Mesodermal cell (in vitro differentiated cells): ENCODE data around the gene ACSM2A.
"Not testable (repeated sequence)": the region's sequence is repeated elsewhere in the genome, so short reads cannot be mapped to it uniquely, and the experiment has no call there.

Experiments
- H3K27ac ChIP-seq: 2 replicates; pipeline ENCODE4 v1.7.0; 2013; ENCODE audit warnings: mild to moderate bottlenecking, low read depth, low read length, moderate library complexity; ENCODE audit not compliant: severe bottlenecking
- H3K36me3 ChIP-seq: 2 replicates; pipeline ENCODE4 v1.7.1; 2013; ENCODE audit warnings: mild to moderate bottlenecking, low read length, moderate library complexity; ENCODE audit not compliant: control insufficient read depth, insufficient read depth
- H3K4me1 ChIP-seq: one replicate; pipeline ENCODE4 v1.7.1; 2013; ENCODE audit warnings: mild to moderate bottlenecking, low read length; ENCODE audit not compliant: insufficient read depth, control insufficient read depth, poor library complexity, severe bottlenecking
- H3K4me3 ChIP-seq: 2 replicates; pipeline ENCODE4 v1.7.0; 2013; ENCODE audit warnings: low read length, control low read depth, mild to moderate bottlenecking; ENCODE audit not compliant: insufficient read depth, poor library complexity, severe bottlenecking; ENCODE audit errors: extremely low read depth
- H3K9me3 ChIP-seq: 2 replicates; pipeline ENCODE4 v1.7.1; 2013; ENCODE audit warnings: mild to moderate bottlenecking, low read length, moderate library complexity; ENCODE audit not compliant: control insufficient read depth
- WGBS, 2 experiments: methylation state at CpG; one replicate each; pipeline ENCODE4 v1.1.5; 2013; ENCODE audit warnings: missing lambda C conversion rate in 2 of 2; ENCODE audit not compliant: insufficient coverage in 2 of 2; 5-methylcytosine and 5-hydroxymethylcytosine counted together

The ACSM2A gene

DNA sequence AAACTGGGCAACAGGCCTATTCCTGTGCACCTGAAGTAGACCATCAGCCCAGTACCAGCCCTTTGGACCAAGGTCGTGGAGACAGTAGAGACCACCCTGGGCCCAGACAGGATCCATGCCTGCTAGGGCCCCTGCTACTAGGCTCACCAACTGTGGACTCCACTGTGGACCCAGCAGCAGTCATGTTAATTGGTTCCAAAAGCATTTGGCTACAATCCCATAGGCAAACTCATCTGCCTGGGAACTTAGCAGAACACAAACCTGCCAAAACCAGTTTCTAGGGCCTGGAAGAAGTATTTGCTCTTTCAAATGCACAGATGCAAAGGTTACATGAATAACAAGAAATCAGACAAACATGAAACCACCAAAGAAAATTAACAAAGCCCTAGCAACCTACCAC is 53.1 kb downstream of the ACSM2A start:
- Histone ChIP-seq H3K36me3 (no peaks in the 10 kb centered on the region), H3K4me3 (no peak overlapping the region), H3K27ac (no peak overlapping the region), H3K4me1 (no peaks in the 10 kb centered on the region), H3K9me3 (peaks cover 9% of the 10 kb centered on the region)
- 55 to 82% methylated on average over 1 of the region's 1 CpG for WGBS, 2 experiments

DNA sequence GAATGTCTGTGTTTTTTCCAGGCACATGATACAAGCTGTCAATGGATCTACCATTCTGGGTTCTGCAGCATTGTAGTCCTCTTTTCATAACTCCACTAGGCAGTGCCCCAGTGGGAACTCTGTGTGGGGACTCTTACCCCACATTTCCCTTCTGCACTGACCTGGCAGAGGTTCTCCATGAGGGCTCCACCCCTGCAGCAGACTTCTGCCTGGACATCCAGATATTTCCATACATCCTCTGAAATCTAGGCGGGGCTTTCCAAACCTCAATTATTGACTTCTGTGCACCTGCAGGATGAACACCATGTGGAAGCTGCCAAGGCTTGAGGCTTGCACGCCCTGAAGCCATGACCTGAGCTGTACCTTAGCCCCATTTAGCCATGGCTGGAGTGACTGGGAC is 56.0 kb downstream of the ACSM2A start:
- peaks cover 17% of the 10 kb centered on the region for H3K9me3 ChIP-seq
- H3K36me3 ChIP-seq: no peaks in the 10 kb centered on the region
- H3K27ac ChIP-seq: no peak overlapping the region
- no peaks in the 10 kb centered on the region for H3K4me1 ChIP-seq
- 53 to 72% methylated on average over 2 of the region's 2 CpGs for WGBS, 2 experiments
- H3K4me3 ChIP-seq: no peak overlapping the region

DNA sequence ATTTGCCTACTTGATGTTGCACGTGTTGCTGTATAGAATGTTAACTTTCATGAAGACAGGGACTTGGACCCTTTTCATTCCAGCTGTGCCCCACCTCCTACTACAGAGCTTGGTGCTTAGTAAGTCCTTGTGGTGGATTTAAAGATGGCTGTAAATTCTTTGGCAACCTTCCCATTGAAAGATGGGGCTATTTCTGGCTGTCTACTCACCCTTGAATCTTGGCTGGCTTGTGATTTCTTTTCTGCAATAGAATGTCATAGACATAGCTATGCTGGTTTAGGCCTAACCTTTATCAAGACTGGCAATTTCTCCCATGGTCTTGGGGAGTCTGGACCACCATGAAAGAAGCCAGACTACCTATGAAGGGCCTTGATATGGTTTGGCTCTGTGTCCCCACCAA is 59.0 kb downstream of the ACSM2A start:
- H3K4me3 ChIP-seq: no peak overlapping the region
- no peaks in the 10 kb centered on the region for H3K4me1 ChIP-seq
- peaks cover 17% of the 10 kb centered on the region for H3K9me3 ChIP-seq
- H3K27ac ChIP-seq: no peak overlapping the region
- H3K36me3 ChIP-seq: no peaks in the 10 kb centered on the region
- WGBS, 2 experiments: no CpG with 5 or more reads among the region's 1 CpG

DNA sequence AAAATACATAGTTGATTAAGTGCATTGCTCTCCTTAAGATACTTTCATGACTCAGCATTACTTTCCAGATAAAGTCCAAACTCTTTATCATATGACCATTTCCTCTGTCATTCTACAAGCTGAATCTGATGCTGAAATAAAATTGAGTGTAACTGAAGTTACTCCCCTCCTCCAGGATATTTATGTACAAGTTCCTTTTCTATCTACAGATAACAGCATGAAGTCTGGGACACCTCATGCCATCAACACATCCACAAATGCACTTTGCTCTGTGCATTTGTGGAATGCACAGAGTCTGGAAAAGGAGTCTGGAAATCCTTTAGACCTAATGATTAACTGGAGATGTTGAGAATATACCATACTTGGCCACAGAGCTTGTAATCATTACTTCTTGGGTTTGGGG is 64.4 kb downstream of the ACSM2A start:
- Histone ChIP-seq H3K4me3 (no peak overlapping the region), H3K4me1 (no peaks in the 10 kb centered on the region), H3K36me3 (no peaks in the 10 kb centered on the region), H3K9me3 (peaks cover under 1% of the 10 kb centered on the region), H3K27ac (no peak overlapping the region)

DNA sequence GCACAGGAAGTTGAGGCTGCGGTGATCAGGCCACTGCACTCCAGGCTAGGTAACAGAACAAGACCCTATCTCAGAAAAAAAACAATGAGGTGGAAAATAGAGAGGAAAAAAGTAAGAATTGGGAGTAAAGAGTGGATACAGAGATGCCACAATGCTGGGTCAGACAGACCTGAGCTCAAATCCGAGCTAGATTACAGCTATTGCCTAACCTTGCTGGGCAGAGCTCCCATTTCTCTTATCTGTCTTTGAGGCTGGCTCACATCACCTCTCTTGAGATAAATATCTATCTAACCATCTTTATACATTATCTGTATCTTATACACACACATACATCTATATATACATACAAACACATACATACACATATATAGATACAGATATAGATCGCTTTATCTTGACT is 65.8 kb downstream of the ACSM2A start:
- no CpG with 5 or more reads among the region's 3 CpGs for WGBS, 2 experiments
- H3K9me3 ChIP-seq: no peaks in the 10 kb centered on the region
- H3K4me3 ChIP-seq: no peak overlapping the region
- no peaks in the 10 kb centered on the region for H3K4me1 ChIP-seq
- H3K27ac ChIP-seq: no peak overlapping the region
- no peaks in the 10 kb centered on the region for H3K36me3 ChIP-seq

DNA sequence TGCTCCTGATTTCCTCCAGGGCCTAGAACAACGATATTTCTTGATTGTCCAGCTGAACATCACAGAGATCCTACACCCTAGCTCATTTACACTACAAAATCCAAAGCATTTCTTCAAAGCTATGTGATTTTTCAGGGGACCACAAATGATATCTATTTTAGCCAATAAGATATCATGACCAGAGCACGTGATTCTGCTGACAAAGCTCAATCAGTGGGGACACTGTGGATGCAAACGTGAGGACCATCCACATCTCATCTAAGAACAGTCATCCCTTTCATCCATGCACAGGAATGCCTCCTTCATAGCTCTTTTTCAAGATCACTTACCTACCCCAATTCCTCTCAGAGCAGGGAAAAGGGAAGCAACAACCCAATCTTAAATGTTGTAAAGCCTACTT is 67.9 kb downstream of the ACSM2A start:
- no peak overlapping the region for H3K4me3 ChIP-seq
- H3K27ac ChIP-seq: no peak overlapping the region
- no peaks in the 10 kb centered on the region for H3K9me3 ChIP-seq
- no peaks in the 10 kb centered on the region for H3K4me1 ChIP-seq
- H3K36me3 ChIP-seq: no peaks in the 10 kb centered on the region
- WGBS, 2 experiments: 36 to 50% methylated on average over 2 to 3 of the region's 3 CpGs

DNA sequence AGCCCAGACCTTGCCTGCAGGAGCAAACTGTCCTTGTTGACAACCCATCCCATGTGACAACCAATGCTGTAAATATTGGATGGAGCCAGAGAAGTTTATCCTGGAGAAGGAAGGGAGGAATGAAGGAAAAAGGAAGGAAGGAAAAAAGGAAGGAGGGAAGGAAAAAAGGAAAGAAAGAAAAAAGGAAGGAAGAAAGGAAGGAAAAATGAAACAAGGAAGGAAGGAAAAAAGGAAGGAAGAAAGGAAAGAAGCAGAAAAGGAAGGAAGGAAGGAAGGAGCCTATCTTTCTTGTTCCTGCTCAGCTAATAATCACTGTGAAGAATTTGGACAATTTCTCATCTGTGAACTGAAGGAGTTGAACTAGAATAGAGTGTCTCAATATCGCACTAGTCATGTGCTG is 68.8 kb downstream of the ACSM2A start:
- Histone ChIP-seq H3K36me3 (no peaks in the 10 kb centered on the region), H3K9me3 (no peaks in the 10 kb centered on the region), H3K4me3 (no peak overlapping the region), H3K4me1 (no peaks in the 10 kb centered on the region), H3K27ac (no peak overlapping the region)
- WGBS, 2 experiments: no CpG with 5 or more reads among the region's 1 CpG

DNA sequence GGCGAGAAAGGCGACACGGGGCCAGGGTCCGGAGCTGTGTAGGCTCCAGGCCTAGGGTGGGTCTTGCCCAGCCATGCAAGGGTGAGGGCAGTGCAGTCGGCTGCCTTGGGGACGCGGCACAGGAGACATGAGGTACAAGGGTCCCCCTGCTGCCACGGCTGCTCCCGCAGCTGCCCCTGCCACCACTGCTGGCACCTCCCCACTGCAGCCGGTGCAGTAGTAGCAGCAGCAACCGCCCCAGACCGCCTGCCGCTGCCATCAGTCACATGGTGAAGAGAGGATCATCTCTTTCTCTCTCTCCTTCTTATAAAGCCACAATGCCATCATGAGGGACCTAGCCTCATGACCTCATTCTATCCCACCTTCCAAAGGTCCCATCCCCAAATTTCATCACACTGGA is 80.5 kb downstream of the ACSM2A start:
- H3K4me1 ChIP-seq, H3K27ac ChIP-seq, H3K36me3 ChIP-seq, H3K4me3 ChIP-seq, H3K9me3 ChIP-seq: not testable (repeated sequence)
- no CpG with 5 or more reads among the region's 13 CpGs for WGBS, 2 experiments

DNA sequence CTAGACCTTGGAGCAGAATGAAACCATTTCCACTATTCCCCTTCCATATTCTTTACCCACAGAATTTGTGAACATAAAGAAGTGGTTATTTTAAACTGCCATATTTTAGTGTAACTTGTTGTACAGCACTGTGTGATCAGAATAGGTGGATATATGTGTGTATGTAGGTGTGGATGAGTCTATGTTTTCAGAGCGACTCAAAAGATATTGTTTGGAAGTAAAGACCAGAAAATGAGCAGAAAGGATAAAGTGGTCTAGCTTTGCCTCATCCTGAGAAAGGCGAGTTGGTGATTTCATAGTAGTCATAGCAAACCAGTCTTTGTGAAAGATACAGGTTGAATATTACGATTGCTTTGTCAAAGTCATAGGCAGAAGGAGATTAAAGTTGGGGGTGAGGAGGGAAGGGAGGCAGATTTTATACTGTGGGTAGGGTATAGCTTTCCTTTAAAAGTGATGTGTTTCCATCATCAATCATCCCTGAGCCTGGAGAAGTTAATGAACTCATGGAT is 81.0 kb downstream of the ACSM2A start:
- H3K4me1 ChIP-seq, H3K4me3 ChIP-seq, H3K27ac ChIP-seq, H3K36me3 ChIP-seq, H3K9me3 ChIP-seq: not testable (repeated sequence)
- WGBS, 2 experiments: no CpG with 5 or more reads among the region's 3 CpGs

DNA sequence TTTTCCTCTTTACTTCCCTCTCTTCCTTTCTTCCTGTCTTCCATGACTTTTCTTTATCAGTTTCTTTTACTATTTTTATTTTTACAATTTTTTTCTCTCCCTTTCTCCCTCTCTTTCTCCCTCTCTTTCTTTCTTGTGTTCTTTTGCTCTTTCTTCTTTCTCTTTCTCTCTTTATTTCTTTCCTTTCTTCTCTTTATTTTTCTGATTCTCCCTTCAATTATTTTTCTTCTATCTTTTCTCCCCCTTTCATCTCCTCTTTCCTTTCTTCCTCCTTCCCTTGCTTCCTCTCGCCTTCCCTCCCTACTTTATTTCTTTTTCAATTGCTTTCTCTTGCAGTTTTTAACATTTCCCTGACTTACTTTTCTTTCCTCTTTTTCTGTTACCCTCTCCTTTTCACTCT is 85.3 kb downstream of the ACSM2A start:
- not testable (repeated sequence) for H3K27ac ChIP-seq, H3K4me3 ChIP-seq, H3K4me1 ChIP-seq, H3K9me3 ChIP-seq, H3K36me3 ChIP-seq
- 50 to 80% methylated on average over 1 of the region's 1 CpG for WGBS, 2 experiments
